Mesenteric fat pad (tissue), 1 donor: ENCODE results near the gene ATG4C. TPM values are rescaled to one million over a fixed set of nuclear protein-coding genes. Genes with fewer than 3 reads are reported as not detected.

Source experiments
- DNase-seq: peaks from one replicate; pipeline ENCODE4 v3.0.0-alpha.2; 2020; ENCODE audit warnings: low spot score
- total RNA-seq: library from RNA; stranded (reverse); fragmentation: NEBNext Ultra II Directional; extraction: Animal tissue kit (Norgen Biotek cat#: 25700); gene quantifications from one replicate; pipeline ENCODE4 v1.2.1, GENCODE V29; 2021
- donor health status: DM: yes; HTN: yes; CAD: no.

ATG4C gene
- total RNA-seq, 1 donor from 2014 or later = 12.3 TPM

- DNase-seq = no peak
These were observed 53.1 kb downstream of the ATG4C start for GRCh38 chr1:62836856-62837540.

GRCh38 chr1:62840555-62840954, 56.6 kb downstream of the ATG4C start:
- no peak for DNase-seq

DNA sequence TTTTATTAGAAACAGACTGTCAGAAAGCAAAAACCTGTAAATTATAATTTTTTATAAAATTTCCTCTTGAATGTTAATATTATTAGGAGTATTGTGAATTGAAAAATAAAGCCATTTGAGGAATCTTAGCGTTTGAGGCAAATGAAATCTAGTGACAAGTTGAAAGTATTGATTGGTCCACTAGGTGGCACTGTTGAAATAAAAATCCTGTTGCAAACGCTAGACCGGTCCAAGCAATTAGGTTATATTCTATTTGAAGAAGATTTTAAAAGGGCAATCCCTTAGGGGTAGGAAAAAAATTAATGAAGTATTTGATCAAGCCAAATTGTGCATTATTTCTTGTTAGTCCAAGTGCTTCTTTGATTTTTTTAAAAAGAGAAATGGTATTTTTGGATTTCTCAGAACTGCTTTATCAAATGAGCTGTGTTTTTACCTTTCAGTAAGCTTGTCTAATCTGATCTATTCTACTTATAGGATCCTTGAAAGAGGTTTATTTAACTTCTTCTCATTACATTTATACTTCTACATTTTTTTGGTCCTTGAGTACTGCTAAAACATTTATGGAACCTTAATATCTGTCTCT, 57.7 kb downstream of the ATG4C start:
- no peak for DNase-seq

DNA sequence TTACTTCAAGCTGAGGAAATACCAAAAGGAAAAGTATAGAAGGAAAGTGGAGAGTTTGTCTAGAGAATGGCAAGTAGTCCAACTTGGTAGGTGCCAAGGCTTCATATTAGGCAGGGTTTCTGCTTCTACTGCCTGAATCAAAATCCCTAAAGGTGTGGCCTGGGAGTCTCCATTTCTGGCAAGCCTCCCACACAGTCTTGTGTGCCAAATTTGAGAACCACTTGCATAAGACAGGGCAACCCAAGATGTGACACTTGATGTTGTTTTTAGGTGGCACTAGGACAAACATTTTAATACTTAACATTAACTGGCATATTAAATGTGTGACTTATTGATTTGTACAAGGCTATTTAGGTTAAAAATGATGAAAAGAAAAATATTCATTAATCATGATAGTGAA, 60.1 kb downstream of the ATG4C start:
- no peak for DNase-seq

- no peak for DNase-seq
These were observed 65.1 kb downstream of the ATG4C start for GRCh38 chr1:62849031-62849430.

GRCh38 chr1:62852253-62852652, 68.3 kb downstream of the ATG4C start:
- no peak for DNase-seq

DNA sequence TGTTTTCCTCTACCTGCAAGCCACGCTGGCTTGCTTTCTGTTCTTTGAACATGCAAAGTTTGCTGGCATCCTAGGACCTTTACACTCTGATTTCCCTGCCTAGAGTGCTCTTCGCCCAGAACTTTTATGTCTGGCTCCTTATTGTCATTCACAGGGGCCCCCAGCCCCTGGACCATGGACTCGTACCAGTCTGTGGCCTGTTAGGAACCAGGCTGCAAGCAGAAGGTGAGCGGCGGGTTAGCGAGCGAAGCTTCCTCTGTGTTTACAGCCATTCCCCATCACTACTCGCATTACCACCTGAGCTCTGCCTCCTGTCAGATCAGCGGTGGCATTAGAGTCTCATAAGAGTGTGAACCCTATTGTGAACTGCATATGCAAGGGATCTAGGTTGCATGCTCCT, 73.0 kb downstream of the ATG4C start:
- DNase-seq = no peak

DNA sequence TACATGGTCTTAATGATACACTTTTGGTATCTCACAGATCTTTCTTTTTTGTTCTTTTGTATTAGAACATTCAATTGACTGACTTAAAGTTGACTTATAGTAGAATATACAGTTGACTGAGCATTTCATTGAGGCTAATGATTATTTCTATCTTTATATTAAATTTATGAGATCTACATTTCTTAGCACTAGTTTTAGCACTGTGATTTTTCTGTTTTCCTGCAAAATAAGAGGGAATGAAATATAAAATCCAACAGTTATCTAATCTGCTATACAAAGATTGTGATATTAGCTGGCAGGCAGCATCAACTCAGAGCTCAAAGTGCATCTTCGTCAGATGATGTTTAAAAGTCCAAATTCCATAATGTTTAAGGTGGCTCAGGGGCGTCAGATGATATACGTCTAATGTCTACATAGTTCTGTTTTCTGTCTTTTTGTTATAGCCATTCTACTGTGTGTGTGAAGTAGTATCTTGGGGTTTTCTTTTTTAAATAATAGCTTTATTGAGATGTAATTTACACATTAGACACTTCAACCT, 85.4 kb downstream of the ATG4C start:
- no peak for DNase-seq

DNA sequence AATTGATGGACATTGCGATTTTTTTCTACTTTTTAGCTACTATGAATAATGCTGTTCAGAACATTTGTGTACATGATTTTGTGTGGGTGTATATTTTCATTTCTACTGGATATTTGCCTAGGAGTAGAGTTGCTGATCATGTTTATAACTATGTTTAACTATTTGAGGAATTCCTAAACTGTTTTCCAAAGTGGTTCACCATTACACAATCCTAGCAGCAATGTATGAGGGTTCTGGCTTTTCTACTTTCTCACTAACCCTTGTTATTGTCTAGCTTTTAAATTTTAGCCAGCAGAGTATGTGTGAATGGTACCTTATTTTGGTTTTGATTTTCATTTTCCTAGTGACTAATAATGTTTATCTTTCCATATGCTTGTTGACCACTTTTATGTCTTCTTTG, 86.2 kb downstream of the ATG4C start:
- no peak for DNase-seq

- no peak for DNase-seq
These were observed 91.7 kb downstream of the ATG4C start for GRCh38 chr1:62875676-62876075.

GRCh38 chr1:62876535-62876934, 92.6 kb downstream of the ATG4C start:
- no peak for DNase-seq

GRCh38 chr1:62877579-62877978, 93.6 kb downstream of the ATG4C start:
- no peak for DNase-seq

DNA sequence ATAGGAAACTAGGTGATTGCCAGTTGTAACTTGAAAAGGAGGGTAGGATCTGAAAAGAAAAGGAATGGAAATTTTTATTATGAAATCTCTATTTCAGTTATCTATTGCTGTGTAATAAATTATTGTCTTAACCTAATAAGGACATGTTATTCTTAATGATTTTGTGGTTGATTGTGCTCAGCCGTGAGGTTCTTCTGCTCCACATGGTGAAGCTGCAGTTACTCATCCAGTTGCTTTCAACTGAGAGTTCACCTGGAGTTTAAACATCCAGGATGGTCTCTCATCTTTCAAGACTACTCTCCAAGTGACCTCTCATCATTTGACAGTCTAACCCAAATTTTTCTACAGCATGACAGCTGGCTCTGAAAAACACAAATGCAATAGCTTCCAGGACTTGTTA, 96.0 kb downstream of the ATG4C start:
- no peak for DNase-seq

DNA sequence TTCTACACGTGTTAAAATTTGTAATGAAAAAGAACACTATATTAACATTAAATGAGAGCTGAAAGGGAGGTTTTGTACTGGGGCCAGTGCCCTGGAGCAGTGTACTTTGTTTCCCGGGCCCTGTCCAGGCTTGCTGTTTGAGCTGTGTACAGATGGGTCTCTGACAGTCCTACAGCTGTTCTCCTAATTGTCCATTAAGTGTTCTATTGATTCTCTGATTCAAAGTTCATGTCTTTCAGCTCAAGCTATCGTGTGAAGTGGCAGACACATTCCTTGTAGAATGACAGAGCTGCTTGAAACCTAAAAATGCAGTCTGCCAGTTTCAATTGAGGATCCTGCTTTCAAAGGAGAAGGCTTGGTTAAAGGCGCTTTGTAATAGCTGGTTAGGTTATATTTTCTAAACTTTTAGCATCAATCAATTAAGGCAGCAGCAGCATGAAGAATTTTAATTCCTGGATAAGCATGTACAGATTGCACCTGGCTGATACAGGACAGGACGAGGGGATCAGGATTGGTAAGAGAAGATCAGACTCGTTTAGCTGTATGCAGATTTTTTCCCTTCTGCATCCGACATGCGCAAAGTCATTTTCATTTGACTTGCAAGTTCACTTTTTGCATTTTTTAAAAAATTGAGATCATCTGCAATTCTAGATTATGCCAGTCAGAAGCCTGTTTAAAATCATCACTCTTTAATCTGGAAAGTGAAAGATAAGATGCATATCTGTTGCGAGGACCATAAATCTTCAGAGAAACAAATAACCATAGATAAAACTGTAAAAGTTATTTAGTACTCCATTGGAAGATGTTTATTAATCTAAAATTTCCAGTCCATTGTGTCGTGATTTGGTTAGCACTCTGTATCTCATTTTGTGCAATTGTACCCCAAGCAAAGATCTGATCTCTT, 98.5 kb downstream of the ATG4C start:
- DNase-seq = no peak

DNA sequence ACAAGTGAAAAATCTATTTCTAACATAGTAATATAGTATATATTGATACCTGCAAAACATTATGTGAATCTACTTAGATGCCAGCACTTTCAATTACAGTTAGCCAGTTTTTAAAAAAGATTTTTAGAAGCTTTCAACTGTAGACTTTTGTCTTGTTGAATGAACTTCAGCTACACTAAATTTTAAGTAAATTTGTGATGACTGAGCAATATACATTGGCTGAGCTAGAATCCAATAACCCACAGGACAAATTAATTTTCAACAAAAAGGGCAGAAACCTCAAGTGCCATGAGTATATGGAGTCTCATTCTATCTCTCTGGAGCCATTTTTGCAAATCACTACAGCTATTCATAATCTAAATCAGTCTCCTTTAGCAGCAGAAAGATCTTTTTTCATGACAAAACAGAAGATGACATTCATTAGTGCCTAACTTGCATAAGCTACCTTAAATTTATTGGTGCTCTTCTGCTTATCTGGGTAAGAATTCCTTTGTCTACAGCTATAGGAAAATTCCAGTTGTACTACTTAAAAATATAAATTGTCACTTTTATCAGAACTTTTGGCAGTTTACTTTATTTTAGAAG, 100.3 kb downstream of the ATG4C start:
- DNase-seq = no peak

DNA sequence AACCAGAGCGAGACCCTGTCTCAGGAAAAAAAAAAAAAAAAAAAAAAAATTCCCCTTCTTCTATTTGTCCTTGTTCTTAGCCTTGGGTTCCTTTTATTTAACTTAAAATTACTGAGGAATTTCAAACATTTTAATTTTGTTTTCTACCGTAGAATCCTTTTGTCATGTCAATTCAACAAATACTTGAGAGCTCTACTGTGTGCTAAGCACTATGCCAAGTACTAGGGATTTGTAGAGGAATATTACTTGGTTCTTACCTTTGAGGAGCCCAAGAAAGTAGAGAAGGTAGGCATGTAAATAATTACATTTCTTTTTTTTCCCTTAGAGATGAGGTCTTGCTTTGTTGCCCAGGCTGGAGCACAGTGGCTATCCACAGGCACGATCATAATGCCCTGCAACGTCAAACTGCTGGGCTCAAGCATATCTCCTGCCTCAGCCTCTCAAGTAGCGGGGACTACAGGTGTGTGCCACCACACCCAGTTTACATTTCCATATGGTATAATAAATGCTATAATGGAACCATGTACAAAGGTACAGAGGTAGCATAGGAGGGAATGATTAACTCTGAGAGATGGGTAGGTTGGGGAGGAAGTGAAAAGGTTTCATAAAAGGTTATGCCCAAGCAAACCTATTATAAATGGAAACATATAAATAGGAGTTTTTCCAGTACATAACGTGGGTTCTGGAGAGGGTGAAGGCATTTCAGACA, 104.0 kb downstream of the ATG4C start:
- no peak for DNase-seq

GRCh38 chr1:62891956-62892562, 108.1 kb downstream of the ATG4C start:
- DNase-seq = no peak

DNA sequence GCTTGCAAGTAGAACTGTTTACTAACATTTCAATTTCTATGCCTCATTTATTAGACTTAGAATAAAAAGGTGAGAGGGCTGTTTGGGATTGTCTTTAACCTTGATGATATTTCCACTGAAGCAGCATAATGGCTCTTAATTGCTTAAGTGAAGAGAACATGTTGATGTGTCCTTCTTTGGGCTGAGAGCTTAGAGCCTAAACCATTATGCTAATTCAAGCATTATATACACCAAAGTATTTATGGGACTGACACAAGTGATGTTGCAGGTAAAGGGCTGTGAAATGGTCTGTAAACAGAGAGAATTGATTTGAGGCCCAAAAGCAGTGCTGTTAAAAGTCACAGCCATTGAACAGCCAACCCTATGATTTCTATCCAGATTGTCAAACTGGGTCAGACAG, 113.9 kb downstream of the ATG4C start:
- DNase-seq = no peak

DNA sequence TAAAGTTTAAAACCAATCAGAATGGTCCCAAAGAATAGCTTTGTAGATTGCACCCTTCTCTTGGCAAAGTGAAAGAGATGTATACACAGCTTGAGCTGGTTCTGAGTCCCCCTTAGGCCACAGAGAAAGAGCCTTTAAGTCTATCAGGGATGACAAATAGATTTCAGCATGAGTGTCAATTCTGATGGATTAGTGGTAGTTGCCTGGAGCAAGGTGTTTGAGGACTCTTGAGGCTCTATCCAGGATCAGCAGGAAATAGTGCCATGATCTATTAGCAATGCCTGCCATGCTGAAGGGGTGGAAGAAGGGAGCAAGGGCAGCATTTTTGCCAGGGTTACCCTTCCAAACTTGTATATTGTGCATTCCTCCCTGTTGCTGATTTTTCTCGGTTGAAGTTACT, 116.6 kb downstream of the ATG4C start:
- no peak for DNase-seq

DNA sequence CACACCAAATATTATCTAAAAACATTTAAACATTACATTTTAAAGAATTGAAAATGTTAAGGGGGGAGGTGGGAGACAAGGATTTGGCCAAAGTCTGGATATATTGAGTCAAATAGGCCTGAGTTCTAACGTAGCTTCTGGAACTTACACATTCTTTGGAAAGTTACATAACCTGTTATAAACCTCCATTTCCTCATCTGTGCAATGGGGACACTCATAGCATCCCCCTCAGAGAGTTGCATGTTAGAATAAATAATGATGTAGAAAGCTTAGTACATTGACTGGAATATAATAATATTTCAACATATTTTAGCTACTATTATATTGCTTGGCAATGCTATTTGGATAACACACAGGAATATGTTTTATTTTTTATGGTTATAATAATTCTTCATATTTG, 117.7 kb downstream of the ATG4C start:
- no peak for DNase-seq

- no peak for DNase-seq
These were observed 119.6 kb downstream of the ATG4C start for GRCh38 chr1:62903522-62903921.
